RWPE1 (cell line): ENCODE measurements around the gene METTL24.

Experiments used
- CTCF ChIA-PET: fragments of 350-600 bp; sonication (Branson Sonifier 250); formaldehyde crosslinking; extraction: SDS; loops from one replicate; lab custom pipeline; 2021; lab: Yijun Ruan, JAX
- POLR2A ChIA-PET: fragments of 400-600 bp; formaldehyde crosslinking; extraction: SDS; loops from one replicate; lab custom pipeline; 2020; ENCODE audit warnings: antibody characterized with exemption; ENCODE audit not compliant: low non-redundant PET; lab: Yijun Ruan, JAX
- DNase-seq: peaks from one replicate; pipeline ENCODE4 v3.0.0; 2012; ENCODE audit warnings: low spot score
- H3K27ac ChIP-seq: fragments of 450-650 bp; 2 replicates; pipeline ENCODE4 v1.5.1; 2017
- CTCF ChIP-seq: fragments of 450-650 bp; conservative IDR thresholded peaks from 2 replicates; pipeline ENCODE4 v1.5.1; 2017; ENCODE audit warnings: low read depth, mild to moderate bottlenecking

The METTL24 gene

GRCh38 chr6:110337486-110337885 is 20.7 kb downstream of the METTL24 start:
- TF ChIP-seq CTCF, result no peak
- CTCF ChIA-PET, result no interaction called here
- no peak for DNase-seq
- POLR2A ChIA-PET, result no interaction called here
- H3K27ac ChIP-seq, result no peak overlapping the region

- POLR2A ChIA-PET, result no interaction called here
- no peak for DNase-seq
- no peak overlapping the region for H3K27ac ChIP-seq
- CTCF ChIA-PET, result interaction anchor here (0.6 to 0.8 kb wide), 3 partner anchors 11 to 612 kb away, joined by 3 read pairs; no protein-coding TSS in a partner anchor
- no peak for TF ChIP-seq CTCF
These were observed 23.5 kb downstream of the METTL24 start for GRCh38 chr6:110334423-110335180.

- CTCF ChIA-PET, result no interaction called here
- POLR2A ChIA-PET, result no interaction called here
- no peak overlapping the region for H3K27ac ChIP-seq
These were observed 25.9 kb downstream of the METTL24 start for GRCh38 chr6:110332281-110332680.

GRCh38 chr6:110331816-110332215 is 26.3 kb downstream of the METTL24 start:
- DNase-seq, result no peak
- ChIA-PET POLR2A (no interaction called here), CTCF (no interaction called here)
- no peak overlapping the region for H3K27ac ChIP-seq
- TF ChIP-seq CTCF, result no peak

More at GRCh38 chr6:110332281-110332680, 25.9 kb downstream of the METTL24 start:
- no peak for DNase-seq
- TF ChIP-seq CTCF, result no peak

- ChIA-PET CTCF (no interaction called here), POLR2A (no interaction called here)
- DNase-seq, result no peak
- no peak for TF ChIP-seq CTCF
- no peak overlapping the region for H3K27ac ChIP-seq
These were observed 26.8 kb downstream of the METTL24 start for GRCh38 chr6:110331390-110331789.

- ChIA-PET POLR2A (no interaction called here), CTCF (interaction anchor here (1.0 kb wide), 1 partner anchor 24 kb away, joined by 5 read pairs; no protein-coding TSS in a partner anchor)
- DNase-seq, result no peak
- TF ChIP-seq CTCF, result no peak
- no peak overlapping the region for H3K27ac ChIP-seq
These were observed 28.3 kb downstream of the METTL24 start for GRCh38 chr6:110329714-110330436.
